ENCODE measurements around the gene SNRPN. TPM values are rescaled to one million over a fixed set of nuclear protein-coding genes. Genes with fewer than 3 reads are reported as not detected.
A peak's percentile ranks its signal among the peaks of the same experiment; 100 is the strongest.
"Not testable (repeated sequence)": the region's sequence is repeated elsewhere in the genome, so short reads cannot be mapped to it uniquely, and the experiment has no call there.

The SNRPN gene
- total RNA-seq, 1 experiment from 2014 or later: 357 TPM

- DNase-seq (ENCODE audit: low read depth): no peak
These were observed 16.3 kb downstream of the SNRPN start for GRCh38 chr15:24971052-24971451.

GRCh38 chr15:24971772-24972171 is 17.0 kb downstream of the SNRPN start:
- no peak for DNase-seq (ENCODE audit: low read depth)

DNA sequence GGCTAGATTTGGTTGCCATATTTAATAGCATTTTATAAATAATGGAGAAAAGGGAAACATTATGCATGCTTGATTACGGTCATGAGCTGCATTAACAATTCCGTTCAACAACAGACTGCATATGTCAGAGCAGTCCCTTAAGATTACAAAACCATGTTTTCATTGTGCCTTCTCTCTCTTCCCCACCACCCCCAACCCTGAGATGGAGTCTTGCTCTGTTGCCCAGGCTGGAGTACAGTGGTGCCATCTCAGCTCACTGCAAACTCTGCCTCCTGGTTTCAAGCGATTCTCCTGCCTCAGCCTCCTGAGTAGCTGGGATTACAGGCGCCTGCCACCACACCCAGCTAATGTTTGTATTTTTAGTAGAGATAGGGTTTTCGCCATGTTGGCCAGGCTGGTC is 17.9 kb downstream of the SNRPN start:
- DNase-seq (ENCODE audit: low read depth): not testable (repeated sequence)

GRCh38 chr15:24976932-24977331 is 22.1 kb downstream of the SNRPN start:
- peak; percentile 11 for DNase-seq (ENCODE audit: low read depth)

GRCh38 chr15:24977686-24978085 is 22.9 kb downstream of the SNRPN start:
- DNase-seq (ENCODE audit: low read depth): no peak

GRCh38 chr15:24985224-24985623 is 30.4 kb downstream of the SNRPN start:
- no peak for DNase-seq (ENCODE audit: low read depth)

DNA sequence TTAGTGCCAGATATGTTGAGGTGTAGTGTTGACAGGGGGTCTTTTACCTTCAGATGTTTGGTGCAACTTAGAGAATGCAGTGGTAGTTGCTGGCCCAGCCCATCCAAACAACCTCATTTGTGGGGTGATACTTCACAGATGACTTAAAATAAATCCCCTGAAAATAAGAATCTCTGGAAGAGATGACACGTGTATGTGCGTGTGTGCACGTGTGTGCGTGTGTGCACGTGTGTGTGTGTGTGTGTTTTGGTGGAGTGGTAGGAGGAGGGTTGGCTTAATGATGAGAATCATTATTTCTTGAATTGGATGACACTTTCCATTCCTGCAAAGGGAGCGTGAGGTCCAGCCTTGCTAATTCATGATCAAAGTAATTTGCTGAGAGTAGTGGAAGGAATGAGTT is 31.9 kb downstream of the SNRPN start:
- no peak for DNase-seq (ENCODE audit: low read depth)

- DNase-seq (ENCODE audit: low read depth): no peak
These were observed 64.6 kb downstream of the SNRPN start for GRCh38 chr15:25019434-25019833.

- peak; percentile 27 for DNase-seq (ENCODE audit: low read depth)
These were observed 67.4 kb downstream of the SNRPN start for GRCh38 chr15:25022233-25022632.

Other genes with a start within 250 kb of the SNRPN start
- 1.7 and 32.4 TPM in 2 replicates for gene SNURF, start within 50 bp of the SNRPN start, total RNA-seq (2014; rRNA removed; shearing (Covaris generic))

Measured in Daoy (cell line).